EH (cell line): Measurements from ENCODE around the gene PNMA8A.
"Not testable (repeated sequence)": the region's sequence is repeated elsewhere in the genome, so short reads cannot be mapped to it uniquely, and the experiment has no call there.

ENCODE experiments used
- DNase-seq: peaks from one replicate; pipeline ENCODE4 v3.0.0-alpha.2; 2015; ENCODE audit warnings: low read depth

PNMA8A gene

DNA sequence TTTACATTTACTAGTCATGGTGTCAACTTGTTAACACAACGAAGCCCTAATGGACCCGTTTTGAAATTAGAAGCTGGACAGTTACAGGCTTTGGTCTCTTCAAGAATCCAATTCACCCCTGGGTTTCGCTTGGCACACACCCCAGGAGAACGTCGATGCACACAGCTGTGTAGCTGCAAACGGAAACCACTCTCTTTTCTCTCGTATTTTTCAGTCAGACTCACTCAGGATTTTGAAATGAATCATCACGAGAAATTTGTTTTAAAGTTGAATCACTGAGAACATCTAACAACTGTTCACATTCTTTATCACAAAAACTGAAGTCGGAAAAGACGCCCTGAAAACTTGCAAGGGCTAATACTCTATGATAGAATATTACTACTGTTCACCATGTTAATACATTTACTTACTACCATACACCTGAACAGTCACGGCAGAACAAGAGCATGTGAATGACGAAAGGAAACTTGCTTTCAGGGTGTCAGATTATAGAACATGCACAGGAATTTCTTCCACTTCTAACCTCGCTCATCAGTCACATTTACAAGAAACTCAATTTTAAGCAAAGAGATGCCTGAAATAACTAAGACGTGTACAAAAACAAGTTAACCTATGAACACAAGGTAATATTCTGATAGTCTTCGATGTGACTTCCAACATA lies 4.7 kb downstream of the PNMA8A start:
- DNase-seq, result peak; percentile 90

DNA sequence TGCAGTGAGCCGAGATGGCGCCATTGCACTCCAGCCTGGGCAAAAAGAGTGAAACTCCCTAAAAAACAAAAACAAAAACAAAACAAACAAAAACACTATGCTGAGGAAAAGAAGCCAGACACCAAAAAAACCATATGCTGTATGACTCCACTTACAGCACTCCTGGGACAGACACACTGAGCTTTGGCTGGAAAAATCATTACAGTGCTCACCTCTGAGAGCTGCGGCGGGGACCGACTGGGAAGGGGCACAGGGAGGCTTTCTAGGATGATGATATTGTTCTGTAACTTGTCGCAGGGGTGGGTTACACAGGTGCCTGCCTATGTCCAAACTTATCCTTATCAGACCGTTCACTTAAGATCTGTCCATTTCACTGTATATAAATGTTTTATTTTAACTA lies 7.8 kb downstream of the PNMA8A start:
- no peak for DNase-seq

DNA sequence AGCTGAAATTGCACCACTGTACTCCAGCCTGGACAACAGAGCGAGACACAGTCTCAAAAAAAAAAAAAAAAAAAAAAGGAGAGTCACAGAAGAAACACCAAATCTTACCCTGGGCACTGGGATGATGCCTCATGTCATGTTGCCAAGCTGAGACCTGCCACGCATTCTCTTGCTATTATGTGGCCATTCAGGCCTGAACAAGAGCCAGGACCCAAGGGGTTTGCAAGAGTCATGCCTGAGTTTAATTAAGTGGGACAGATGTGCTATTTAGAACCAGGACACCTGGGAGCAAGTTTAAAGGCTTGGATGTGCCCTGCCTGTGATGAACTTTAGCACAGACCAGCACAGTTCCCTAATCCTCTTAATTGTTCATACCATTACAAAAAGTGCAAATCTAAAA lies 9.8 kb downstream of the PNMA8A start:
- no peak for DNase-seq

DNA sequence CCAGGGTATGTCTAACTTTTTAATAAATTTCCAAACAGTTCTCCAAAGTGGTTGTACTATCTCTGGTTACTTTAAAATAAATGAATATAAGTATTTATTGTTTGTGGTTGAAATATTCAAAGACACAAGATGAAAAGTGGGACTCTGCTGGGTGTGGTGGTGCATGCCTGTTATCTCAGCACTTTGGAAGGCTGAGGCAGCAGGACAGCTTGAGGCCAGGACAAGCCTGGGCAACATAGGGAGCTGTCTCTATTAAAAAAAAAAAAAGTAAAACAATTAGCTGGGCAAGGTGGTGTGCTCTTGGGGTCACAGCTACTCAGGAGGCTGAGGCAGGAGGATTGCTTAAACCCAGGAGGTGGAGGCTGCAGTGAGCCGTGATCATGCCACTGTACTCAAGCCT lies 10.4 kb downstream of the PNMA8A start:
- no peak for DNase-seq

DNA sequence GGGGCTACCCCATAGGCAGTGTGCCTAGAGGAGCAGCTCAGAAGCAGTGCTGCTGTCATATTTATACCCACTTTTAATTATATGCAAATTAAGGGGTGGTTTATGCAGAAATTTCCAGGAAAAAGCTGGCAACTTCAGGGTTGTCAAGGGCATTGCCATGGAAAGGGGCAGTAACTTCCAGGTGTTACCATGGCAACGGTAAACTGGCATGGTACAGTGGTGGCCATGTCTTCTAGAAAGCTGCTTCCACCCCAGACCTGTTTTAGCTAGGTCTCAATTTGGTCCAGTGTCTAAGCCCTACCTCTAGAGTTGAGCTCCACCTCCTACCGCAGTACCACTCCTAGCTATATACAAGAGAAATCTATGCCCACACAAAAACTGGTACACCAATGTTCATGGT lies 11.3 kb downstream of the PNMA8A start:
- DNase-seq, result no peak

DNA sequence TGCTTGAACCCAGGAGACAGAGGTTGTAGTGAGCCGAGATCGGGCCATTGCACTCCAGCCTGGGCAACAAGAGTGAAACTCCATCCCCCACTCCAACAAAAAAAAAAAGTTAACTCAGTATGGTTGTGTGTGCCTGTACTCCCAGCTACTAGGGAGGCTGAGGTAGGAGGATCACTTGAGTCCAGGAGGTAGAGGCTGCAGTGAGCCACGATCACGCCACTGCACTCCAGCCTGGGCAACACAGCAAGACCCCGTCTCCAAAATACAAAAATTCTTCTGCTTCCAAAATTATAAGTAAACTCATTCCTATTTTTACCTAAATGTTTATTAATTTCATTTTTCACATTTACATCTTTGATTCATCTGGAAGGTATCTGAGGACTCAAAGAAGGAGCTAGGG lies 14.4 kb downstream of the PNMA8A start:
- no peak for DNase-seq

DNA sequence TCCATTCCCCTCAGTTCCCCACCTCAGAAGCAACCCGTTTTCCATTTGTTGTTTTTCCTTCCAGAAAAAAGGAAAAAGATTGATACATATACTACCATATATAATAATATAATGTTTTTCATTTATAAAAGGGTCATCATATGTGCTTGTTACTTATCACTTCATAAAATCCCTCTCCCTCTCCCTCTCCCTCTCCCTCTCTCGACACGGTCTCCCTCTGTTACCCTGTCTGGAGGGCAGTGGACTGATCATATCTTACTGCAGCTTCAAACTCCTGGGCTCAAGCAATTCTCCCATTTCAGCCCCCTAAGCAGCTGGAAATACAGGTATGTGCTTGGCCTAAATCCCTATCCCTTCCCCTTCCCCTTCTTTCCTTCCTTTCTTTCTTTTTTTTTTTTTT lies 17.1 kb downstream of the PNMA8A start:
- no peak for DNase-seq

DNA sequence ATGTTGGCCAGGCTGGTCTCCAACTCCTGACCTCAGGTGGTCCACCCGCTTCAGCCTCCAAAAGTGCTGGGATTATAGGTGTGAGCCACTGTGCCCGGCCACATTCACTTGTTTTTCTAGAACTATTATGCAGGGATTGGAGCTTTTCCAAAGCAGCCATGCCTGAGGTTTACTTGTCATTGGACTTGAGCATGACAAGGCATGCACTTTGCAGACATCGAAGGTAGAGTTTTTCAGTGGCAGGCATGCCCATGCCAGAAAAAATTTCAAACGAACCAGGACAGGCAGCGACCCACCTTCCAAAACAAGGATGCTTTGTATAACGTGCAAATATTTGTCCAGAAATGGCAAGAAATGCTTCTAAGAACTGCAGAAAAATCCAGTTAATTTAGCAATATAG lies 17.7 kb downstream of the PNMA8A start:
- no peak for DNase-seq

DNA sequence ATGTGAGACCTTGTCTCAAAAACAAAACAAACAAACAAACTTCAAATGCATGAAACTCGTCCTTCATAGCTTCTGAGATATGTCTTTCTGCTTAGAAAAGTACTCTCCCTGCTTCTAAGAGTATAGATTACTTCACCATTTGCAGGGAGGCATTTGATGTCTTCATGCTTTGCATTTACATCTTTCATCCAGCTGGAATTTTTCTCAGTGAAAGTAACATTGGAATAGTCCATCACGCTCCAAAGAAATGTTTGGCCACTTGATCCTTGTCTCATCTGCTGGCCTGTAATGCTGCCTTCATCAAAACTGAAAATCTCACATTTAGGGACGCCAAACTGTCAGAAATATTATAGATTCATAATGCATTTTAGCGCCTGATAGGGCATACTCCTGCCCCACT lies 19.2 kb downstream of the PNMA8A start:
- DNase-seq, result no peak

DNA sequence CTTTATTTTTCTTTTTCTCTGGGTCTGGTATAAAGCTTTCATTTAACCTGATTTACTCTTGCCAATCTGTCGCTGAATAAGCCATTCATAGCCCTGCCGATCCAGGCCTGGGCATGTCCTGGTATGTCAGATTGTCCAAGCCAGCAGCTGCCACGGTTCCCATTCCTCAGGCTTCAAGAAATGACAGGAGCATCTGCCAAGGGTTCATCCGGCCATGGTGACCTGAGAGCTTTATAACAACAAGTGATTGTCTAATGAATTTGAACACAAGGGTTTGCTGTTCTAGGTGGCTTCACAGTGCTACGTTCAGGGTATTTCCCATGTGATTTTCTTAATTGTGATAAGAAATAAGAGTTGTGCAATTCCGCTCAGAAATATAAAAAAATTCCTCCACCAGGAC lies 20.0 kb downstream of the PNMA8A start:
- DNase-seq, result no peak

DNA sequence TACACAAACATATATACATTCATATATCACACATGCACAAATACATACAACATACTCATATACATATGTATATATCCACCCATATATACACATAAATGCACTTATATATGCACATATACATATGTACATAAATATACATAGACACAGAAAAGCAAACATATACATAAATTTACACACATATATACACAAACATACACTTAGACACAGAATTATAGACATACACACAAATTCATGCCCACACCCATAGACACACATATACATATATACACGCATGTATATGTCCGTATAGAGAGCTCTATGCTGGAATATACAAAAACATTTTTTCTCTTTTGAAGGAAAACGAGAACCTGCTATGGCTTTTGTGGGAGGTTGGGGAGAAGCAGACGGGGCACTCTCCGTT lies 20.6 kb downstream of the PNMA8A start:
- DNase-seq, result no peak

DNA sequence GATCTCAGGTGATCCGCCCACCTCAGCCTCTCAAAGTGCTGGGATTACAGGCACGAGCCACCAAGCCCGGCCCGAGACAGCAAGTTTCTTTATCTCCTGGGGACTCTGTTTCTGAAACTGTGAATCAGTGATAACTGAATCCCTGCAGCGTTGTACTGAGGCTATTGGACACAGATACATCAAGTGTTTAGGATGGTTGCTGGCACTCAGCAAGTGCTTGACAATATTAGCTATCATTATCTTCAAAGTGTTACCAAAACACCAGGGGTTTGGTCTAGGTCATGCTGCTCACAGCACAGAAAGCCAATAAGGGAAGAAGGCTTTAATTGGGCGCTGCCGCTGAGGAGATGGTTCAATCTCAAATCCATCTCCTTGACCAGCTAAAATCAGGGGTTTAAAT lies 22.1 kb downstream of the PNMA8A start:
- DNase-seq, result no peak

DNA sequence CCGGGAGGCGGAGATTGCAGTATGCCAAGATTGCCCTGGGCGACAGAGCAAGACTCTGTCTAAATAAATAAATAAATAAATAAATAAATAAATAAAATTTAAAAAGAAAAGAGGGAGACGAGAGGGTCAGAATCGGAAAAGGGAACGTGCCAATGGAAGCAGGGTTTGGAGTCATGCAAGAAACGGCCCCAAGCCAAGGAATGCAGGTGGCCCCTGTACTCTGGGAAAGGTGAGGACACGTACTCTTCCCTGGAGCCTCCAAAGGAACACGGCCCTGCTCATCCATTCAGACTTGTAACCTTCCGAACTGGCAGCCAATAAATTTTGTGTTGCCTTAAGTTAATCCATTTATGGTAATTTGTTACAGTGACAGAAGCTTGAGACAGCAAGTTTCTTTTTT lies 22.8 kb downstream of the PNMA8A start:
- no peak for DNase-seq

DNA sequence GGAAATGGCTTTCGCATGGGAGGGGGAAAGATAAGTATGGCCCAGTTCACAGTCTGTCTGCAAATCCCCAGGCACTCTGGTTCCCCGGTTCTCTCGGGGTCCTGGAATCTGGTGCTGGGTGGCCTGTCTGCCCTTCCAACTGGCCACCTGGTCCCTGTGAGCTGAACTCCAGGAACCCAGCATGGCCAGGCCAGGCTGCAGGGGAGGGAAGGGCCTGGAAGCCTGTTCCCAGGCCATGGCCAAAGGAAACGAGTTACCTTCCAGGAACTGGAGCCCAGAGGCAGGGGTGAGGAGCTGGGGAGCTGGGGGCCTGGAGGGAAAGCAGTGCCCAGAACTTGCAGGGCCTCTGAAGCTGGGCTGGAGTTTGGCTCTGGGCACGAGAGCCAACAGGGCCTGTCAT lies 23.5 kb downstream of the PNMA8A start:
- no peak for DNase-seq

DNA sequence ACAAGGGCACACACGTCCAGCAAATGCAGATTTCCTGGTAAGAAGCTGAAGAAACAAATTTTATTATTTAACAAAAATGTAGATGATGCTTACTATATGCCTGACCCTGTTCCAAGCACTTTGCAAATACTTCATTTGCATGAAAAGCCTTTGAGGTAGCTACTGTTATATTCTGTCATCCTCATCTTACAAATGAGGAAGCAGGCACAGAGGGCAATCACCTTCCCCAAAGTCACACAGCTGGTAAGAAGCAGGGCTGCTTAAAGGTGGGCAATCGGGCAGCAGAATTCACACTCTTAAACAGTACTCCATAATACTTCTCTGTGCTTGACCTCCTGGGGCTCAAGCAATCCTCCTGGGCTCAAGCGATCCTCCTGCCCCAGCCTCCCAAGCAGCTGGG lies 24.4 kb downstream of the PNMA8A start:
- DNase-seq, result no peak

DNA sequence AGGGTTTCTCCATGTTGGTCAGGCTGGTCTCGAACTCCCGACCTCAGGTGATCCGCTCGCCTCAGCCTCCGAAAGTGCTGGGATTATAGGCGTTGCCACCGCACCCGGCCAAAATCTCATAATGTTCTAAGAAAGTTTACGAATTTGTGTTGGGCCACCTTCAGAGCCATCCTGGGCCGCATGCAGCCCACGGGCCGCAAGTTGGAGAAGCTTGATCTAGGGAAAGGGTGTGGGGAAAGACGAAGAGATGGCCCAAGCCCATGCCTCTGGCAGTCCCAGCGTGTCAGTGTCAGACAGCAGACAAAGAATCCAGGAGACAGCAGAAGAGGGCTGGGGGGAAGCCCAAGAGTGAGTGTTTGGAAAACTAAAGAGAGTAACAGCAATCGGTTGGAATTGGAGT lies 25.3 kb downstream of the PNMA8A start:
- no peak for DNase-seq

DNA sequence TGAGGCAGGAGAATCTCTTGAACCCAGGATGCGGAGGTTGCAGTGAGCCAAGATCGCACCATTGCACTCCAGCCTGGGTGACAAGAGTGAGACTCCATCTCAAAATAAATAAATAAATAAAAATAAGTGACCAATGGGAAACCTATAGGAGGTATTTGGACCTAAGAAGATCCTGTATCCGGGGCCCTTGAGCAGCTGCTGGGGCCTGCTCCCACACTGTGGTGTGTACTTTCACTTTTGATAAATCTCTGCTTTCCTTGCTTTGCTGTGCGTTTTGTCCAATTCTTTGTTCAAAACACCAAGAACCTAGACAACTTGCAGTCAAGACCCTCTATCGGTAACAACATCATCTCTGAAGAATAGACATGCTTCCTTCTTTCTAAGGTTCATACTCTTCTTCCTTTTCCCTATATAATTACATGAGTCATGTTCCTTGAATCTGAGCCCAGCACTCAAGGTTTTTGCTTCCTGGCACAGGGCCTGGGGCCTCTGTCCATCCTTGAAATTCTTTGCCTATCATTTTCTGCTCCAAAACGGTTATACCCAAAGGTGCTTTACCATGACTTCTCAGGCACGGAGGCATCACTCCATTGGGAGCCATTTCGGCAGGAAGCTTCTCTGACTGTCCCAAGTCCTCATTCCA lies 28.4 kb downstream of the PNMA8A start:
- DNase-seq, result peak; percentile 82

DNA sequence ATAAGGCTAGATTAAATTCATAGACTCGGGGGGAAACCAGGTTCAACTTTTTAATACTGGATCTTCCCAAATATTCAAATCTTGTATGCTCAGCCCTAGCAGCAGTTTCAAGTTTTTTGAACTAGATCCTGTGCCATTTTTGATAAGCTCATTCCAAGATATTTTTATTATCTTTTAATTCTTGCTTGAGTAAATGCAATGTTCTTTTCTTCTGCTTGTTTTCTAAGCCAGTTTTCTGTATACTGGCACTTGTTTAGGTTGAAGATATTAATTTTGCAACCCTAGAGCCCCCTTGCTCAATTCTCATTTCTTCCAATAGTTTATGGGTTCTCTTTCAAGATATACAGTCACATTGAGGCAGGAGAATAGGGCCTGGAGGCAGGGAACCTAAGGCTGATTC lies 29.5 kb downstream of the PNMA8A start:
- no peak for DNase-seq

DNA sequence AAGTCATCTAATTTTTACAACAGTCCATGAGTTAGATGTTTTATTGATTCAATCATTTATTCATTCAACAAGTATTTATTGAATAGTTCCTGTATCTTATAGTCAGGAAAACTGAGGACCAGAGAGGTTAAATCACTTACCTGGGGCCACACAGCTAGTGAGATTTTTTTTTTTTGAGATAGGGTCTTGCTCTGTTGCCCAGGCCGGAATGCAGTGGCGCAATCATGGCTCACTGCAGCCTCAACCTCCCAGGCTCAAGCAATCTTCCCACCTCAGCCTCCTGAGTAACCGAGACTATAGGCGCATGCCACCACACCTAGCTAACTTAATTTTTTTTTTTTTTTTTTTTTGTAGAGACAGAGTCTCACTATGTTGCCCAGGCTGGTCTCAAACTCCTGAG lies 35.7 kb downstream of the PNMA8A start:
- DNase-seq, result not testable (repeated sequence)

DNA sequence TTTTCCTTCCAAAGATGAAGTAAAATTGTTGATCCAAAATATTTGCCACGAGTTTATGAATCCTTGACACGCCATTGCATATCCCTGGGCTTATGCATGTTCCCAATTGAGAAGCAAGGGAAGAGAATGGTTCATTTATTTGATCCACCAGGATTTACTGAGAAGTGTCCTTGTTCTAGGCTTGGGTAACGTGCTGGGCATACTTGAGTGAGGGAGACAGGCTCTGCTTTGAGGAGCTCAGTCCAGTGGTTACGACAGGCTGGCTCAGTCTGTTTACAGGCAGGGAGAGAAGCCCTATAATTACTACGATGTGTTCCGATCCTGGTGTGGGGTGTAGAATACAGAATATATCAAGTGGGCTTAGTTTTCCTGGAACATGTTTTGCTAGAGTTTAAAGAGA lies 36.4 kb downstream of the PNMA8A start:
- no peak for DNase-seq

DNA sequence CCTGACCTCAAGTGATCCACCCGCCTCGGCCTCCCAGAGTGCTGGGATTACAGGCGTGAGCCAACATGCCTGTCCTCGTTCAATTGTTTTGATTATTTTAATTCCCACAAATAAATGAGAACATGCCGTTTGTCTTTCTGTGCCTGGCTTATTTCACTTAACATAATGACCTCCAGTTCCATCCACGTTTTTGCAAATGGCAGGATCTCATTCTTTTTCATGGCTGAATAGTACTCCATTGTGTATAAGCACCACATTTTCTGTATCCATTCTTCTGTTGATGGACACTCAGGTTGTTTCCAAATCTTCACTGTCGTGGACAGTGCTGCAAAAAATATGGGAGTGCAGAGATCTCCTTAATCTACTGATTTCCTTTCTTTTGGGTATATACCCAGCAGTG lies 37.9 kb downstream of the PNMA8A start:
- DNase-seq, result not testable (repeated sequence)

DNA sequence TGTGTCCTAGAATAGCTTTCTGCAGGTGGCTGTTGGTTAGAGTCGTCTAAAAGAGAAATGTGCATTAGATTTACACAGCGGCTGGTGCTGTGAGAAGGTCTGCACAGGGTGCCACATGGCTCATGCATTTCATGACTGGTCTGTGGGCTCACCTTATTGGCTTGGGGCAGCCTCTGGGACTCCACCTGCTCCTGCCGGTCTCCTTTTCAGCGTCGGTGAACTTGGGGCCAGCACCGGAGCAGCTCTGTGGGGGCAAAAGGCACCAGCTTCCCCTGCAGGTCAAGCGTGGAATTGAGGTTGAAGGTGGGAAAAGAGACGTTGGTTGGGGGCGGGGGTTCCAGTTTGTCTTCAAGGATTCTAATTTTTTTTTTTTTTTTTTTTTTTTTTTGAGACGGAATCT lies 39.5 kb downstream of the PNMA8A start:
- no peak for DNase-seq

DNA sequence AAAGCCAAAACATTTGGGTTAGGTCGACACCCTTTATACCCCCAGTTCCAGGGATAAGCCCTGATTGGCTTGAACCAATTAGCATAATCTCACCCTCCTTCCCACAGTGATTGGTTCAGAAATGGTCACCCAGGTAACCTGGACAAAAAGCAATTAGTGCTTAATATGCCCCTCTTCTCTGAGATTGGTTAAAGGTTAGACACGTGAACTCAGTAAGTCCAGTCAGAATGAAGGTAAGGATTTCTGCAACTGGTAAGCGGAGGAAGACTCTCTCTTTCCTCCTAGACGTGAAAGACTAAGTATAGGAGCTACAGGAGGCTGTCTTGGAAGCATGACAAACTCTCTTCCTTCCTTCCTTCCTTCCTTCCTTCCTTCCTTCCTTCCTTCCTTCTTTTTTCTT lies 41.4 kb downstream of the PNMA8A start:
- no peak for DNase-seq
